ENCODE measurements around the gene CCDC33.

The CCDC33 gene
- 0 reads per million in 3 experiments for total RNA-seq

DNA sequence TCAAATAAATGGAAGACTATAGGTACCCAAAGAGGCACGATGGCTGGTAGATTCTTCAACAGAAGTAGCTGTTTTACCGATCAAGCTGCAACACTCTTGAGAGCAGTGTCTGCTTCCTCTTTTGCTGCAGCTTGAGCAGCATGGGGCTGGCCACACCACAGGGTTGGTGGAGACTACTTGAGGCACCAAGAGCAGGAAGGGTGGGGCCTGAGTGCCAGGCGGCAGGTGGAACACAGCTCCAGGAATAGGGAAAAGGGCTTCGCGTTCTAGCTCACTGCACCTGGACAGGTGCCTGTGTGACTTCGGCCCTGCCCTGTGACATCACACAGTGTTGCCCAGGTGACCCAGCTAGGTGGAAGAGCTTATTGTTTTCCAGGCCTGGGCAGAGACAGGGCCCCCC is at the start of gene CCDC33:
Gene CCDC33 (plus strand): TSS at position 365 of the 400 bp plus-strand sequence. CDS start 394 bp downstream, outside the sequence.
- DNase-seq: no peak

DNA sequence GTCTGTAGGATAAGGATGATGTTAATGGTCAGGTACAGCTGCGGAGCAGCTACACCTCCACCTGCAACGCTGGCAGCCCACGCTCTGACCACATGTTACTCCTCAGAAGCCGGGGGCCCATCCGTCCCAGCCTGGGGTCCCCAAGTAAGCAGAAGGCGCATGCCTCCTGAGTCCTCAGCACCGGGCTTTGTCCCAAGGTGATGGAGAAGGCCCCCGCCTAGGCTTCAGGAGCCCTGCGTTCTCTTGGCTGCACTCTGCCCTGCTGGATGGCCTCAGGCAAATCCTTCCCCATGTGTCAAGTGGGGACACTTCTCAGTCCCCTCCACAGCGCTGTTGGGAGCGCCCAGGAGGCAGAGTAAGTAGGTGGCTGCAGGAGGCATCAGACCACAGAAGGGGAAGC is 47.9 kb upstream of the CCDC33 start:
- no peak for DNase-seq

DNA sequence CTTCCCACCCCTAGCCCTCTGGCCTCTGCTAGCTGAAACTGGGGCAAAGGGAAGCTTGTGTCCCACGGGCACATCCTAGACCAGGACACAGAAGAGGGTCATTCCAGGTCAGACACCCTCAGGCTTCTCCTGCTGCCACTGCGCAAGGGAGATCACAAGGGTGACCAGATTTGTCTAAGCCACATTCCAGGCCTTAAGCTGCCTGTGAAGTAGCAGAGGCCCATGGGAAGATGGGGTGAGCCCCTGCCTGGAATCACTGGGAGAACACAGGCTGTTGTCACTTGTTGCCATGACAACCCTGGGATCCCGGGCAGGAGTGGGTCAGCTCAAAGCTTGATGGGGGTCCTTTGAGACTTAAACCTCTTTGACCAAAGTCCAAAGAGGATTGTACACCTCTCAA is 44.3 kb upstream of the CCDC33 start:
- no peak for DNase-seq

DNA sequence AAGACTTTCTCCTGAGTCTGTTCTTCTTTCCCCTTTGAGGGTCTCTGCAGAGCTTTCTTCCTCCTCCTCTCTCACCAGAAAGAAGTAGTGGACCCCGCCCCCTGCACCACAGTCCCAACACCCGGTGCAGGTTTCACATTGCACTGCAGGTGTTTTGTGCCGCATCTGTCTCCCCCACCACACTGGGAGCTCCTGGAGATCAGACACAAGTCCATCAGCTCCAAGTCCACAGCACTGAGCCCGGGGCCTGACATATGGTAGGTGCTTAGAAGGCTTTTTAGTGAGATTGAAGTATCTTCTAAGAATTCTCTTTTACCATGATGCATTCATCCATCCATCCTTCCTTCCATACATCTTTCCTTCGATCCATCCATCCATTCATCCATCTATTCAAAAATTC is 43.4 kb upstream of the CCDC33 start:
- DNase-seq: no peak

DNA sequence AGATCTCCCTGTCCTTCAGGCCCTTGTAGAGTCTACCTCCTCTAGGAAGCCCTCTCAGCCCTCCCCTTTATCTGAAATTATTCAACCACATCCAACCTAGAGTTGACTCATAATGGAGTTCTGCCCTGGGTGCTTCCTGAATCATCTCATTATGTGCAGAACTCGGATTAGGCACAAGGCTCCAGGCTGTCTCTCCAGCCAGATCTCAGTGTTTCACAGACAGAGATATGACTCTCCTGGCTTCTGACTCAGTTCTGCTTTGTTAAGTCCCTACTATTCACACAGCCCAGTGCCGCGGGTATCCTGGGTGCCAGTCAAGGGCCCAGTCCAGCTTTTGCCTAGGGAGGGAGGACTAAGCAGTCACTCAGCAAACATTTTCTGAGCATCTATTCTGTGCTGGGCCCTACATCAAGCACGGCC is 42.8 kb upstream of the CCDC33 start:
- no peak for DNase-seq

DNA sequence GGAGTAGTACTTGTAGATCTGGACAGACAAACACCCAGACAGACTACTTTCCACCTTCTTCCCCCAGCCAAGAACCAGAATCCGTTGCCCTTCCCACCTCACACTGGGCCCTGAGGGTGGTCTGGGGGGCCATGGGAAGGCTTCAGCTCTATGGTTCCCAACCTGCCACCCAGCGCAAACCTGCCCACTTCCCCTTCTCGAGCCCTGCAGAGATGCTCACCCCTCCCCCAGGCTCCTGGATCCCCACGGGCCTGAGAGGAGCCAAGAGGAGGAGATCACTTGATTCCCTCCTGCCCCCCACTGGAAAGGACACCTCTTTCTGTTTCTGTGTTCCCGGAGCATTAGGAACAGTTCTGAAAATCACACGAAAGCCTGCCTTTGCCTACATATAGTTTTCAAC is 42.2 kb upstream of the CCDC33 start:
- DNase-seq: no peak

DNA sequence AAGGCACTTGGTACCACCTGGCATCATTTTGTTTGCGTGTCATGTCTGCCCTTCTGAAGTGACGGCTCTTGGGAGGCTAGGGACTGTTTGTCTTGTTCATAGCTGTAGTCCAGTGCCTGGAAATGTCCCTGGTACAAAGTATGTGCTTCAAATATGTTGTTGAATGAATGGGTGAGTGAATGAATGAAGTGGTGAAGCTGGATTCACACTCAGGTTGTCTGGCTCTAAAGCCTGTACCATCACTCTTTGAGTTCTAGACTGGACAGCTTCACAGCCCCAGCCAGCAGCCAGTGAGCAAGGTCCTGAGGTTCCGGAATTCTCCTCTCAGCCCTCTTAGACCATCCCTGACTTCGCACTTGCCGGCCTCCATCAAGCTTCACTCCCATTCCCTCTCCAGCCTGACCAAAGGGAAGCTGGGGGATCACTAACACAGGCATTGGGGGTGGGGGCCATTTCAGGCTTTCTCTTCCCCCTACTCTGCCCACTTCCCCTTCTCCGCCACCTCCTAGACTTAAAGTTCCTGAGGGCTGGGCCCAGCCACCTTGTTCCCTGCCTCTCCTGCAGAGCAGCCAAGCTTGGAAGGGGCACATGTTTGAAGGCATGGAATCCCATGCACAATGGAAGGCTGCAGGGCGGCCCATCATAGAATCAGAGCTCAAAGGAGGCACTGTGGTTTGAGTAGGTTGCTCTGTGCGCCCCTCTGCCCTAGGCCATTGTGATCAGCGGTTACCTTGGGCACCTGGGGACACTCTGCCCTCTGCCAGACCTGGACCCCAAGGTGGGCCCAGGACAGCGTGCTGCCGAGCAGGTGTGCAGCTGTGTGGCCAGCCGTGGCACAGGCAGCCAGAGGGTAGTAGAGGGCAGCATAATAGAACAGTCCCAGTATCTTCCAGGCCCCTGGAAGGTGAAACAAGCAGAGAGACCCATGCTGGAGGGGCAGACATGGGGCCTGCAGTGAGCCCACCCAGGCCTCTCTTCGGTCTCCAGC is 41.3 kb upstream of the CCDC33 start:
- no peak for DNase-seq

DNA sequence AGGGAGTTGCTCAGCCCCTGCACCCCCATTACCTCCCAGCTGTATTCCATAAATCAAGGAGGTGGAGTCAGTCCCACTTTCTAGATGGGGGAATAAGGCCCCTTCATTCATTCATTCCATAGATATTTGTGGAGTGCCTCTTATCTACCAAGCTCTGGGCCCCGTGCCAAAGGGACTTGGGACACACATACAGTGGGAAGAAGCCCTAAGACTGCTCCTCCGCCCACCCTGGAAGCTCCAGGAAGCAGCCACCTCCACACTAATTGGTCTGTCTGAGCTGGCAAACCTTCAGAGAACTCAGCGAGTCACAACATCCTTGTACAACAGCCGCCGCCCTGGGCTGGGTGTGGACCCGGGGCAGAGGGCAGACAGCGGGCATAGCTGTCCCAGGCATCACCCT is 40.0 kb upstream of the CCDC33 start:
- no peak for DNase-seq

DNA sequence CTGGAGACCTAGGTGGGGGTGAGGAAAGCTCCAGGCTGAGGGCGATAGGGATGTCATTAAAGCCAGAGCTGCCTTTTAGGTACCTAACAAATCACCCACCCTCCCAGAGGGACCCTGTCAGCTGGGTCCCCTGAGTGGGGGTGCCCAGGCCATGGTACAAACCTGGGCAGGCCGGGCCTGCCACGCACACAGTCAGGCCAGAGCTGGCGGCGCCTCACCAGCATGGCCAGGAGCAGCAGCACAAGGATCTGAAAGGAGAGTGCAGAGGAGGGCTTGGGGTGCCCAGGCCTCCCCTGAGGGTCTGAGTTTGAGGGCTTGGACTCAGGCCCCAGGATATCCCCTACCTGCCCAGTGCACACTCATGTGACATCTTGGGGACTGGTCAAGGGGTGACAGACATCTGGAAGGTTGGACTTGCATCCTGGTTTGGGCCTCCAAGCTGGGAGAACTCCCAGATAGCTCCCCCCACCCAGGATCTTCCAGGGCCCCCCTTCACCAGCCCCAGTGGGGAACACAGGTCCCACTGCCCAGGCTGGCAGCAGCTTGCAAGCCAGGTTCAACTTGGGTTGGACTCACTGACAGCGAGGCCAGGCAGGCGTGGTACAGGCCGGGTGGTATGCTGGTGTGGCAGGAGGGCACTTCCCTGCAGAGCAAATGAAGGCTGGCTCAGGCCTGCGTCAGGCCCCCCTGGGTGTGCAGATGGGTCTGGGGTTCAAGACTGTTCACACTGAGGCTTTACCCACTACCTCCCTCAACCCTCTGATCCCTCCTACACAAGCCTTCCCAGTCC is 38.8 kb upstream of the CCDC33 start:
- DNase-seq: no peak

DNA sequence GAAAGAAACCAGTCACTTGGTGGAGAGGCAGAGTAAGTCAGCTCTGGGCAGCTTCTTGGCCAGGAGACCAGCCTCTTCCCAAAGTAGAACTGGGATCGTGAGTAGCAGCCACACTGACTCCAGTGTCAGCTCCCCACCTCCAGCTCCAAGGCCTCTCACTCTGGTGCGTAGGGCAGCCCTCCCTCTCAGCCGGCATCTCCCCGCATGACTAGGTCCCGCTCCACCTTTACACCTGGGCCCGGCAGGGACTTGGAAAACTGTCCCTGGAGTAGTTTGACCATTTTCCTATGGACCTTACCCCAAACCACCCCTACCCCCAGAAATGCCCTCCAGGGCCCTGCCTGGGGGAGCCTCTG is 36.9 kb upstream of the CCDC33 start:
- DNase-seq: no peak

DNA sequence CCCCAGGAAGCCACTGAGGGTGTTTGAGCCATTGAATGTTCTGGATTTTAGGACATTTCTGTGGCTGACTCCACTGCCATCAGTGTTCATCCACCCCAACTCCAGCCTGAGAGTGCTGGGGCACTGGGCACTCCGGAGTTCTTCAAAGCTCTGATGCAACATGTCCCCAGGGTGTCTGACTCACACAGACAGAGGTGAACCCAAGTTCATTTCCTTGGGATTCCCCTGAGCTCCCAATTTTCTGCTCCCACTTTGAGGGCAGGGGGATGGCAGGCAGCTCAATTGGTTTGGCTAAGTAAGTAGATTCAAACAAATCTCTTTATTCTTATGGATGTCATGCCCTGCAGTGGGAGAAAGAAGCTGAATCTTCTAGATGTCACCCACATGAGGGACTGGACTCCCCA is 35.7 kb upstream of the CCDC33 start:
- no peak for DNase-seq

DNA sequence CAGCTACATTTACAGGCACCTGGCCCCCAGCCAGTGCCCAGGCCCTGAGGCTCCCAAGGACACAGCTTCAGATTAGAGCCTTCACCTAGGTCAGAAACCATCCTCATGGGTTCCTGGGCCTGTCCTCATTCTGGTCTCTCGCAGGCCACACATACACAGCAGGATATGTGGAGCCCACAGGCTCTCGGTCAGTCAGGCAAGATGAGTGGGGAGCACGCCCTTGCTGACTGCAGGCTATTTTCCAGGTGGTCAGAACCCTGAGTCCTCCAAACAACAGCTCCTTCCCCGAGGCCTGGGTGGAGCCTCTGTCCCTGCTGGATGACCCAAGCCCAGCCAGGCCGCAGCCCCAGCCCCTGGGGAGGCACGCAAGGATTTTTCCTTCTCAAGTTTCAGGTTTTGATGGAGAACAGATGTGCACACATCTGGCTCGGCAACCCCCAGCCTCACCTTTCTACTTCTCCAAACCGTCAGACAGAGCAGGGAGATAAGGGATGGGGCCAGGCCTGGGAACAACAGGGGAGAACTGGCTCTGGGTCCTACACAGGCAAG is 35.2 kb upstream of the CCDC33 start:
- DNase-seq: no peak

DNA sequence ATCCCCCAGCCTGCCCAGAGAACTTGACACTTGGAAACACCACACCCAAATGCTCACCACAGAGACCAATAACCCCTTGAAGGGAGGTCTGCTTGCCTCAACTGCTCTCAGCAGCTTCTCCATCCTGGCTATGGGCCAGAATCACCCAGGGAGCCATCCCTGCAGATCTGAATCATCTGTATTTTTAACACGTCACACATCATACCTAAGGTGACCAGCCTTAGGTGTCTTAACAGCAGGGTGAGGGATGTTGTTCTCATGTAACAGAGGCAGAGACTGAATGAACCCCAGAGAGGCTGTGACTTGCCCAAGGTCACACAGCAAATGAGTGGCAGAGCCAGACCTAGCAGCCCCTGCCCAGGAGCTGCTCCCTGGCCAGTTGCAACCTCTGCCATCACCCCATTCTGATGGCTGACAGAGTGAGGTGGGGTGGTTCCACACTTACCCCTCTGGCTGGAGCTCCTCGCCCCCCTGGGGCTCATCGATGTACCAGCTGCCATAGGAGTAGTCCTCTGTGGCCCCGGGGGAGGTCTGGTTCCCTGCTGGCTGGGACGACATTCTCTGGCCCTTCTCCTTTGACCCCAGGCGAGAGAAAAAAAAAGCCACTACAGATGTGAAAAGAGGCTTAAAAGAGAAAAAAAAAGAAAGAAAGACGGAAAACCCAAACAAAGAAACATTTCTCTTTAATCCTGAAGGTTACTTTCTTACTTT is 34.3 kb upstream of the CCDC33 start:
- DNase-seq: no peak

DNA sequence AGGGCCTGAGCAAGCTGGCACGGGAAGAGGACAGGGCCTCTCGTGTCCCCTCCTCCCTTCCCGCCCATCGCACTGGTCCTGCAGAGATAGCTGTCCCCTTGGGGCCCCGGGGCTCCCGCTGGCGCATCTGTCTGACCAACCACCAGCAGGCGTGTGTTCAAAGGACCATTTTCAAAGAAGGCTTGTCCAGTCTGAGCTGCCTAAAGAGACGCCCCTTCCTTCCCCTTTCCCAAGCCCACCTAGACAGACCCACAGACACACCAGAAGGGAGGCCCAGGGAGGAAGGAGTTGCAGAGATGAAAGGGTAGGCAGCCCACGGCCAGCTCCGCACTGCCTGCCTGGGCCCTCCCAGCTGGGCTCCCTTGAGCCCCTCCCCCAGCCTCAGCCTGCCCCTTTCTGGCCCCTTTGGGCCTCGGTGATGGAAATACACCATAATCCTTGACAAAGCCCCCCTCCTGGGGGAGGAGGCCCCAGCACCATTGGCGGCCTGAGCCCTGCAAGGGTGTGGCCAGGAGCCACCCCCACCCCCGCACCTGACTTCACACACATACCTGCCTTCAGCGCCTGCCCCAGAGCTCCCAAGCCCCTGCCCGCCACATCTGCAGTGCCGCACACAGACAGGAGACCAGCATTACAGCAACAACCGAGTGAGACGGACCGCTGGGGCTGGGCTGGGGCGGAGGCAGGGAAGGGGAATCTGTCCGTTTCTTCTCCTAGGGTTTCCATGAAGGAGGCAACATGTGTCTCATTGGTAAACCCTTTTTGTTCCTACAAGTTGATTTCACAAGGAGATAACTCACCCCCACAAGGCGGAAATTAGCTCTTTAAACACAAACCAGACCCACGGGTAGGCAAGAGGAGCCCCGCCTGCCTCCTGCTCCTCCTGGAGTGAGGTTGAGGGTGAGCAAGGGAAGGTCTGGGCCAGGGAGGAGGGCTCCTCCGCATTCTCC is 33.4 kb upstream of the CCDC33 start, which contains the start of gene STRA6:
Gene STRA6 (minus strand): TSS at position 336 of the 950 bp plus-strand sequence. CDS start 520 bp downstream, outside the sequence.
- DNase-seq: no peak

DNA sequence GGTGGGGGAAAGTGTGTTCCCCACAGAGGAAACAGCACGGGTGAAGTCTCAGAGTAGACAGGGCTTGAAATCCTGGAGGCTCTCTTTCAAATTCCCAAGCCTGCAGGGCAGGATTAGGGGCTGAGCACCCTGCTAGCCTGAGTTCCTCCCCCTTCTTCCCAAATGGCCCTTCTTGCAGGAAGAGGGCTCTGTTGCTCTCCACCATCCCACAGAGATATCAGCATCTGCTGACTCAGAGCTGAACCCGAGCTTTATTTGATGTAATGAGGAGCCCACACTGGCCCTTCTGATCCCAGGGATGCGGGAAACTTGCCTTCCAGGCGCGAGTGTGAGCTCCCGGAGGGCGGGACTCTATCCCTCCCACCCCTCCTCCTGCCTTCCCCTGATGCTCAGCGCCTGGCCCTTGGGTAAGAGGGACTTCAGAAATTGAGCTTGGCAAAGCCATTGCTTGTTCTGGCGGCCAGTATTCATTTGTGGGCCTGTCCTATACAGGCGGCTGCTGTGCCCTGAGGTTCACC is 32.2 kb upstream of the CCDC33 start:
- no peak for DNase-seq

DNA sequence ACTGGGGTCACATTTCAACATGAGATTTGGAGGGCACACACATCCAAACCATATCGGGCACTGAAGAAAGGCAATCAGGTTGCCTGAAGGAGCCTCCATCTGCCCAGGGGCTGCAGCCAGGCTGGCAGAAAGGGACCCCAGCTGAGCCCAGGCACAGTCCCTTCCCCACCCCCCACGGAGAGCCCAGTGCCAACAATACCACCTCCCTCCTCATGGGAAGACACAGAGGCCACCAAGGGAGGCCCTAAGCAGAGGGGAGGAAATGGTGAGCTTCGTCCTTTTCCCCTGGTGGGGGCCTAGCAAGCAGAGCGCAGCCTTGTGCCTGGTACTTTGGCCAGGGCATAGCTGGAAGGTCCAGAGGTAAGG is 30.6 kb upstream of the CCDC33 start:
- no peak for DNase-seq

DNA sequence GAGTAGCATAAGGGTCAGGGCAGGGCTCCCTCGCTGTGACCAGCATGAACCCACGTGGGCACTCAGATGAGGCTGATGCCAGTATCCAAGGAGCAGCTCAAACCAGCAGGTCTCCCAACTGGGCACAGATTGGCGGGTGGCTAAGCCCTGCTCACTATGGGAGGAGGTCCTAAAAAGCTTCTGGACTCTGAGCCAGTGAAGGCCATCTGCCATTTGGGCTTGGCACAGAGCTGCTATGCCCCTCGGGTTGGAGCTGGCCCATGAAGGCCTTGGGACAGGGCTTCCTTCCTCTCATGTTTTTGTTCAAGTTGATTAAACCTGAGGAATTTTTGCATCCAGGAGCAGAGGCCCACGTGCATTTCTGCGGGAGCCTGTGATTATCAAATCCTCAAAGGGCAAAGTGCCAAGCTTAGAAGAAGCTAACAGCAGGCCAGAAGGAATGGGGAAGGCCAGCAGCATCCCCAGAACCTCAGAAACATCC is 29.3 kb upstream of the CCDC33 start:
- DNase-seq: no peak

DNA sequence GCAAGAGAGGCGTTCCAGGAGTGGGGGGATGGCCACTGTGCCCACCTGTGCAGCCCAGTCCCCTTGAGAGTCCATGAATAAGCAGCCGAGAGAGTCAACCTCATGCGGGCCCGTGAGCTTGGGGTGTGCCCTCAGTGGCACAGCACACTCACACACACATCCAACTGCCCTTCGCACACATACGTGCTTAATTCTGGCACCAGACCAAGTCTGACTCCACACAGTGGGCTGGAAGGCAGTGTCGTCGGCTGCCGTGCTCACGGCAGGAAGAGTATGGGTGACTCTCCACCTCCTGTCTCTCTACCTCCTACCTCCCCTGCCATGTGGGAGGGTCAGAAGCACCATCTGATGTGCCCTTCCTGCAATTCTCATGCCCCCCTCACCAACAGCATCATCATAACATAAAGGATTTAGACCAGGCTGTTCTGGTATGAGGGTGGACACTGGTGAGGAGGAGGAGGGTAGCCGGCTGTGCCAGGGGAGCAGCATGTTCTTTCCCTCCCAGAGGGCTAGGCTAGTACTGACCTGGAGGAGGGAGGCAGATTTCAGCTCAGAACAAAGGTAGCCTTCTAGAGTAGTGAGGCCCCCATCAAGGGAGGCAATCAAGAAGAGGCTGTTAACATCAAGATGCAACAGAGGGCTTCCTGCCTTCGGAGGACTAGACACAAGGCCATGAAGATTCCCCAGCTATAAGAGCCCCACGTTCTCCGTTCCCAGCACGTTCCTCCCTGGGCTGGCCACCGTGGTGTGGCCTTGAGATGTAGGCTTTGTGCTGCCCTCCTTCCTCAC is 28.3 kb upstream of the CCDC33 start:
- no peak for DNase-seq

DNA sequence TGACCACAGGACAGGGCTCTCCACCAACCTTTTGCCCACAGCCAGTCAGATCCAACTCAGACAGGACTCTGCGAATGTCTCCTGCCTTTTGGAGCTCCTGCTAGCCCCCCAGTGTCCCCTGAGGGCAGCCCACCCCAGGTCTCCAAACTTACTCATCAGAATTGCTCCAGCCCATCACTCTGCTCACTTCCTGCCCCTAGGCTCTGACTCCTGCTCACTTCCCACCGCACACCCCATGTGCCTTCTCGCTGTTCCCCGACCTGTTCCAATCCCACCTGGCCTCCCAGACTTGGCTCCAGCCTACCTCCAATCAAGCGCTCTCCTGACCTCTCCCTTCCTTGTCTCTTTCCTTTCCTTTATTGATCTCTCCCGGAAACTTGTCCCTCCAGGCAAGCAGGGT is 27.6 kb upstream of the CCDC33 start:
- DNase-seq: no peak

DNA sequence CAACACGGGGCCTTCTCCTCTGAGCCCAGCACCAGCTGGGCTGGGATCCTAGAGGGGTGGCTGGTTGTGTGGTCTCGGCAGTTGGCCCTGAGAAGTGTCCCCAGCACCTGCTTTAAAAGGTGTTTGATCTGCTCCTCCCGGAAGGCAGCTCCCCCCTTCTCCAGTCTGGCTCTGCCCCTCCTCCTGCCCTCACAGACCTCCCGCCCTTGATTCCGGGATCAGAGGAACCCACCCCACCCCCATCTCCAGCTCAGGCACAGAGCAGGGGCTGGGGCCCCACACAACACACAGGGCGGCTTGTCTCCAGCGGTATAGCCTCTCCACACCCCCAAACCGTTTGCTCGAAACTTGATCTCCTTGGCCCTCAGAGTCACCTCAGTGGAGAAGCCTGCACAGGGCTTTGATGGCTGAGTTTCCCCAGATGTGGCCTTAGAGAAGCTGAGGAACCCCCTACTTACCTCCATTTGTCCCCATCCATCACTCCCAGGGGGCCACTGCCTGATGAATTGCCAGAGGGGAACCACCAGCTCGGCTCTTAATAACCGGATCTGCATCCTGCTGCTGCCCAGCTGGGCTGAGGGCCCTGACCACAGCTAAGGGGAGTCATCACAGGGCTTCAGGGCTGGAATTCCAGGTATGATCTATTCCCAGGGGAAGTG is 27.1 kb upstream of the CCDC33 start:
- DNase-seq: no peak

Measured in central memory CD4-positive, alpha-beta T cell (primary cell).